PC-9 (cell line): Measurements from ENCODE around the gene MLXIP.

Experiments
- EZH2 ChIP-seq: fragments of 200-600 bp; sonication (generic); IDR thresholded peaks from 2 replicates; pipeline ENCODE4 v1.8.0; 2017; ENCODE audit warnings: antibody characterized with exemption, low read depth
- TF ChIP-seq, protein P1 (sequence below): fragments of 200-600 bp; sonication (generic); conservative IDR thresholded peaks from 2 replicates; pipeline ENCODE4 v1.6.1; 2017; ENCODE audit warnings: mixed run types, antibody characterized with exemption, mild to moderate bottlenecking, moderate library complexity

DNA sequence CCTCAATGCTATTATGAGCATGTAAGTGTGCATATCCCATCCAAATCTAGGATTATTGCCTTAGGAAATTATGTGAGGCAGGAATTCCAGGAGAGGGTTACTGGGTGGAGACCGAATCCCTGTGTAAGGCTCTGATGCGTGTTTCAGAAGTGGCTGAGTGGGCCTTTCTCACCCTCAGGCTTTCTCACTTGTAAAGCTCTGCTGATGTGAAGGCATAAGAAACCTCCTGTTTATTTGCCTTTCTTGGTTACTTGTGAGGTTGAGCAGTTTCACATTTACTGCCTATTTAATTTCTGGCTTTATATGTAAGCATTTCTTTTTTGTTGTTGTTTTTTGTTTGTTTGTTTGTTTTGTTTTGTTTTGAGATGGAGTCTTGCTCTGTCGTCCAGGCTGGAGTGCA lies 84.4 kb downstream of the MLXIP start:
- no peak for TF ChIP-seq EZH2
- TF ChIP-seq, protein P1, sequence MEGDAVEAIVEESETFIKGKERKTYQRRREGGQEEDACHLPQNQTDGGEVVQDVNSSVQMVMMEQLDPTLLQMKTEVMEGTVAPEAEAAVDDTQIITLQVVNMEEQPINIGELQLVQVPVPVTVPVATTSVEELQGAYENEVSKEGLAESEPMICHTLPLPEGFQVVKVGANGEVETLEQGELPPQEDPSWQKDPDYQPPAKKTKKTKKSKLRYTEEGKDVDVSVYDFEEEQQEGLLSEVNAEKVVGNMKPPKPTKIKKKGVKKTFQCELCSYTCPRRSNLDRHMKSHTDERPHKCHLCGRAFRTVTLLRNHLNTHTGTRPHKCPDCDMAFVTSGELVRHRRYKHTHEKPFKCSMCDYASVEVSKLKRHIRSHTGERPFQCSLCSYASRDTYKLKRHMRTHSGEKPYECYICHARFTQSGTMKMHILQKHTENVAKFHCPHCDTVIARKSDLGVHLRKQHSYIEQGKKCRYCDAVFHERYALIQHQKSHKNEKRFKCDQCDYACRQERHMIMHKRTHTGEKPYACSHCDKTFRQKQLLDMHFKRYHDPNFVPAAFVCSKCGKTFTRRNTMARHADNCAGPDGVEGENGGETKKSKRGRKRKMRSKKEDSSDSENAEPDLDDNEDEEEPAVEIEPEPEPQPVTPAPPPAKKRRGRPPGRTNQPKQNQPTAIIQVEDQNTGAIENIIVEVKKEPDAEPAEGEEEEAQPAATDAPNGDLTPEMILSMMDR = no peak
